Measurements from ENCODE around the gene TRIP13.

DNA sequence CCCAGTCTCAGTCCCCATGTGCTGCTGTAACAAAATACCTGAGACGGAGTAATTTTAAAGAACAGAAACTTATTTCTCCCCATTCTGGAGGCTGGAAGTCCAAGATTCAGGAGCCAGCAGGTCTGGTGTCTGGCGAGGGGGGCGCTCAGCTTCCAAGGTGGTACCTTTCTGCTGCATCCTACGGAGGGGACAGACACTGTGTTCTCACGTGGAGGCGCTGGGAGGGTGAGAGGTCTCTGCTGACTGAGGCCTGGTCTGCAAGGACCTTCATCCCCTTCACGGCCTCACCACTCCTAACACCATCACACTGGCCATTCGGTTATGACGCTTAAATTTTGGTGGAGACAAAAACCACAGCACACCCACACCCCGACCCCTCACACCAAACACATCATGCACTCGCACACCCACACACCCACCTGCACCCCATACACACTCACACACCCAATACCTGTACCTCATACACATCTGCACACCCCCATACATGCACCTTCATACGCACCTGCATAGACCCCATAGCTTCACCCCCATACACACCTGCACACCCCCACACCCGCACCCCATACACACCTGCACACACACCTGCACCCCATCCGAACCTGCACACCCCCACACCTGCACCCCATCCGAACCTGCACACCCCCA is 32.1 kb upstream of the TRIP13 start:
- no peak for TF ChIP-seq CTCF (IDR thresholded peaks at IDR 0.05)
- TF ChIP-seq POLR2A (IDR thresholded peaks at IDR 0.05): no peak

Measured in right lobe of liver (tissue), 4 donors.